GM12878 (cell line): Measurements from ENCODE around the gene CTSE. TPM values are rescaled to one million over a fixed set of nuclear protein-coding genes. Genes with fewer than 3 reads are reported as not detected.

Experiments
- CBX5 ChIP-seq: sonication (generic); IDR thresholded peaks from 2 replicates; pipeline ENCODE4 v1.6.1; 2016; ENCODE audit warnings: low read depth, moderate library complexity, mild to moderate bottlenecking, inconsistent platforms
- CEBPB ChIP-seq, 2 experiments: fragments of 150-350 bp in 1 of 2; IDR thresholded peaks; 2 replicates each; pipeline ENCODE4 v1.6.1; 2012 to 2014; ENCODE audit warnings: low read depth in 2 of 2, low read length in 2 of 2, borderline replicate concordance in 1 of 2, inconsistent platforms in 1 of 2
- DPF2 ChIP-seq: fragments of 450-650 bp; IDR thresholded peaks from 2 replicates; pipeline ENCODE4 v1.6.1; 2017; ENCODE audit warnings: mild to moderate bottlenecking
- IKZF1 ChIP-seq: fragments of 450-650 bp; conservative IDR thresholded peaks from 2 replicates; pipeline ENCODE4 v1.6.1; 2017; ENCODE audit warnings: antibody characterized with exemption, mild to moderate bottlenecking
- JUNB ChIP-seq: IDR thresholded peaks from 2 replicates; pipeline ENCODE4 v1.6.1; 2016; ENCODE audit warnings: antibody characterized with exemption, mild to moderate bottlenecking
- MEF2B ChIP-seq: fragments of 450-650 bp; IDR thresholded peaks from 2 replicates; pipeline ENCODE4 v1.6.1; 2018; ENCODE audit warnings: mild to moderate bottlenecking, moderate library complexity; ENCODE audit not compliant: partially characterized antibody, poor library complexity, severe bottlenecking
- MYB ChIP-seq: fragments of 150-350 bp; IDR thresholded peaks from 2 replicates; pipeline ENCODE4 v1.6.1; 2014; ENCODE audit warnings: mild to moderate bottlenecking, low read depth, low read length, borderline replicate concordance
- NR2F1 ChIP-seq: fragments of 450-650 bp; conservative IDR thresholded peaks from 2 replicates; pipeline ENCODE4 v1.6.1; 2017; ENCODE audit warnings: mild to moderate bottlenecking
- PAX5 ChIP-seq: IDR thresholded peaks from 2 replicates; pipeline ENCODE4 v1.6.1; 2011; ENCODE audit warnings: low read depth, low read length, borderline replicate concordance
- RAD21 ChIP-seq: IDR thresholded peaks from 2 replicates; pipeline ENCODE4 v1.6.1; 2011; ENCODE audit warnings: mild to moderate bottlenecking, low read depth, low read length, moderate library complexity; ENCODE audit not compliant: insufficient read depth
- RB1 ChIP-seq: fragments of 450-650 bp; formaldehyde crosslinking; IDR thresholded peaks from 2 replicates; pipeline ENCODE4 v1.6.1; 2017; ENCODE audit warnings: mild to moderate bottlenecking, borderline replicate concordance
- STAT1 ChIP-seq: fragments of 450-650 bp; conservative IDR thresholded peaks from 2 replicates; pipeline ENCODE4 v1.6.1; 2014; ENCODE audit warnings: antibody characterized with exemption, mild to moderate bottlenecking
- TCF3 ChIP-seq: IDR thresholded peaks from 2 replicates; pipeline ENCODE4 v1.6.1; 2012; ENCODE audit warnings: low read depth, mild to moderate bottlenecking, low read length, borderline replicate concordance; ENCODE audit not compliant: insufficient read depth
- ZNF687 ChIP-seq: fragments of 450-650 bp; IDR thresholded peaks from 2 replicates; pipeline ENCODE4 v1.6.1; 2017; ENCODE audit warnings: mild to moderate bottlenecking, moderate library complexity
- polyA plus RNA-seq, 11 experiments: library from polyadenylated mRNA; depleted of rRNA in 4 of 11; unstranded in 6 of 11; stranded (reverse) in 5 of 11; fragments of >200 nt; fragmentation: Nextera tagmentation in 4 of 11; fragmentation: Illumina TruSeq in 1 of 11; extraction: Ambion mirVana in 4 of 11; extraction: Trizol in 1 of 11; gene quantifications; 1 replicate in 1 of 11; 2 replicates in 10 of 11; pipeline versions ENCODE4 v1.2.1 to v1.2.3, GENCODE V29; 2011 to 2016; ENCODE audit warnings: inconsistent platforms in 2 of 11, missing spikeins in 2 of 11, low read depth in 1 of 11
- total RNA-seq, 4 experiments: library from RNA; depleted of rRNA in 3 of 4; stranded (reverse); fragments of >200 nt in 3 of 4; fragmentation: Illumina TruSeq in 1 of 4; extraction: Trizol in 1 of 4; gene quantifications; 2 replicates each; pipeline versions ENCODE4 v1.2.1 to v1.2.3, GENCODE V29; 2013 to 2021
- TF ChIP-seq, protein P1 (sequence below): fragments of 450-650 bp; IDR thresholded peaks from 2 replicates; pipeline ENCODE4 v1.6.1; 2016; ENCODE audit warnings: mild to moderate bottlenecking
- TF ChIP-seq, protein P2 (sequence below): IDR thresholded peaks from 2 replicates; pipeline ENCODE4 v1.6.1; 2012; ENCODE audit warnings: mild to moderate bottlenecking, low read depth, low read length

Gene CTSE
- total and polyA plus RNA-seq, 10 of the 15 experiments (the other 5 are each of a cell fraction or from before 2014, with no cell fraction given): 0.26 TPM; not detected in 9

DNA sequence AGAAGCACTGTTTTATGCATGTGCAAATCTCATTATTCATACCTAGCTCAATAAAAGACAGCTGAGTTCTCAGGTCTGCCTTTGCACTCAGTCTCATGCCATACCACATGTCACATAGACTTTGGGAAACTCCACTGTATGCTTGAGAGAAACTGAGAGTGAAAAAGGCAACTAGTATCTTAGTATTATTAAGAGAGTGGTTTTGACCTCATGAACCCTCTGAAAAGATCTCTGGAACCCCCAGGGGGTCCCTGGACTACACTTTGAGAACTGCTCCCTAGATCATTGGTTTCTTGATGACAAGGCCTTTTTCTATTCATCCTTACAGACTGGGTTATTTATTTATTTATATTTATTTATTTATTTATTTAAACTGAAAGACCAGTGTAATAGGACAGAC, 25.6 kb upstream of the CTSE start (continued):
- TF ChIP-seq PAX5 (peak; percentile 83), IKZF1 (peak; percentile 56), TCF3 (no peak), ZNF687 (no peak), NR2F1 (peak; percentile 92), JUNB (peak; percentile 82), CBX5 (no peak), MEF2B (peak; percentile 83), CEBPB (IDR thresholded peaks at IDR 0.05; ENCODE audit: borderline replicate concordance in 1 of 2, low read depth in 2 of 2, low read length in 2 of 2) (peak in 1 of 2 experiments; percentile 90; a peak in 1 of 4 replicates), DPF2 (no peak), STAT1 (no peak), MYB (no peak), RAD21 (no peak), RB1 (no peak)
- TF ChIP-seq, protein P1, sequence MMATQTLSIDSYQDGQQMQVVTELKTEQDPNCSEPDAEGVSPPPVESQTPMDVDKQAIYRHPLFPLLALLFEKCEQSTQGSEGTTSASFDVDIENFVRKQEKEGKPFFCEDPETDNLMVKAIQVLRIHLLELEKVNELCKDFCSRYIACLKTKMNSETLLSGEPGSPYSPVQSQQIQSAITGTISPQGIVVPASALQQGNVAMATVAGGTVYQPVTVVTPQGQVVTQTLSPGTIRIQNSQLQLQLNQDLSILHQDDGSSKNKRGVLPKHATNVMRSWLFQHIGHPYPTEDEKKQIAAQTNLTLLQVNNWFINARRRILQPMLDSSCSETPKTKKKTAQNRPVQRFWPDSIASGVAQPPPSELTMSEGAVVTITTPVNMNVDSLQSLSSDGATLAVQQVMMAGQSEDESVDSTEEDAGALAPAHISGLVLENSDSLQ: peak; percentile 70
- TF ChIP-seq, protein P2, sequence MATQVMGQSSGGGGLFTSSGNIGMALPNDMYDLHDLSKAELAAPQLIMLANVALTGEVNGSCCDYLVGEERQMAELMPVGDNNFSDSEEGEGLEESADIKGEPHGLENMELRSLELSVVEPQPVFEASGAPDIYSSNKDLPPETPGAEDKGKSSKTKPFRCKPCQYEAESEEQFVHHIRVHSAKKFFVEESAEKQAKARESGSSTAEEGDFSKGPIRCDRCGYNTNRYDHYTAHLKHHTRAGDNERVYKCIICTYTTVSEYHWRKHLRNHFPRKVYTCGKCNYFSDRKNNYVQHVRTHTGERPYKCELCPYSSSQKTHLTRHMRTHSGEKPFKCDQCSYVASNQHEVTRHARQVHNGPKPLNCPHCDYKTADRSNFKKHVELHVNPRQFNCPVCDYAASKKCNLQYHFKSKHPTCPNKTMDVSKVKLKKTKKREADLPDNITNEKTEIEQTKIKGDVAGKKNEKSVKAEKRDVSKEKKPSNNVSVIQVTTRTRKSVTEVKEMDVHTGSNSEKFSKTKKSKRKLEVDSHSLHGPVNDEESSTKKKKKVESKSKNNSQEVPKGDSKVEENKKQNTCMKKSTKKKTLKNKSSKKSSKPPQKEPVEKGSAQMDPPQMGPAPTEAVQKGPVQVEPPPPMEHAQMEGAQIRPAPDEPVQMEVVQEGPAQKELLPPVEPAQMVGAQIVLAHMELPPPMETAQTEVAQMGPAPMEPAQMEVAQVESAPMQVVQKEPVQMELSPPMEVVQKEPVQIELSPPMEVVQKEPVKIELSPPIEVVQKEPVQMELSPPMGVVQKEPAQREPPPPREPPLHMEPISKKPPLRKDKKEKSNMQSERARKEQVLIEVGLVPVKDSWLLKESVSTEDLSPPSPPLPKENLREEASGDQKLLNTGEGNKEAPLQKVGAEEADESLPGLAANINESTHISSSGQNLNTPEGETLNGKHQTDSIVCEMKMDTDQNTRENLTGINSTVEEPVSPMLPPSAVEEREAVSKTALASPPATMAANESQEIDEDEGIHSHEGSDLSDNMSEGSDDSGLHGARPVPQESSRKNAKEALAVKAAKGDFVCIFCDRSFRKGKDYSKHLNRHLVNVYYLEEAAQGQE: no peak
